Measurements from ENCODE around the gene CISD1. TPM values are rescaled to one million over a fixed set of nuclear protein-coding genes. Genes with fewer than 3 reads are reported as not detected.

The CISD1 gene
- total and polyA plus RNA-seq, 9 of the 15 experiments (the other 6 are each of a cell fraction or from before 2014, with no cell fraction given): 35.8 to 342 (median 118) TPM

DNA sequence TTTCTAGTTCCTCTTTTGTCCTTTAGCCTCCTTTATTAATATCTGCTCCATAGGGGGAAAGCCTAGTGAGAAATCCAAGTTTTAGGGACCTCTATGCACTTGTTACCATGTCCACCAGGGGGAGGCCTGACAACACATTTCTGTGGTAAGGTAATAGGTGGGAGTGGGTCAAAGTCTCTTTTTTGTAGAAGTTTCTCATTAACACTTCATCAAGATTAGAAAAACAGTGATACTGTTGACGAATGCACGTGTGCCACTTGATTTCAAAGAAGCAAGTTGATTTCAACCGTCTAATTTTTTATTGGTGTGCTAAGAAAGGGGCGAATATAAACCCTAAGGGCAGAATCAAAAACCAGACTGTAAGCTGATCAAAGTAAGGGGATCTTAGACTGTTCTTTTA, 30.6 kb downstream of the CISD1 start (continued):
- TF ChIP-seq, protein P1, sequence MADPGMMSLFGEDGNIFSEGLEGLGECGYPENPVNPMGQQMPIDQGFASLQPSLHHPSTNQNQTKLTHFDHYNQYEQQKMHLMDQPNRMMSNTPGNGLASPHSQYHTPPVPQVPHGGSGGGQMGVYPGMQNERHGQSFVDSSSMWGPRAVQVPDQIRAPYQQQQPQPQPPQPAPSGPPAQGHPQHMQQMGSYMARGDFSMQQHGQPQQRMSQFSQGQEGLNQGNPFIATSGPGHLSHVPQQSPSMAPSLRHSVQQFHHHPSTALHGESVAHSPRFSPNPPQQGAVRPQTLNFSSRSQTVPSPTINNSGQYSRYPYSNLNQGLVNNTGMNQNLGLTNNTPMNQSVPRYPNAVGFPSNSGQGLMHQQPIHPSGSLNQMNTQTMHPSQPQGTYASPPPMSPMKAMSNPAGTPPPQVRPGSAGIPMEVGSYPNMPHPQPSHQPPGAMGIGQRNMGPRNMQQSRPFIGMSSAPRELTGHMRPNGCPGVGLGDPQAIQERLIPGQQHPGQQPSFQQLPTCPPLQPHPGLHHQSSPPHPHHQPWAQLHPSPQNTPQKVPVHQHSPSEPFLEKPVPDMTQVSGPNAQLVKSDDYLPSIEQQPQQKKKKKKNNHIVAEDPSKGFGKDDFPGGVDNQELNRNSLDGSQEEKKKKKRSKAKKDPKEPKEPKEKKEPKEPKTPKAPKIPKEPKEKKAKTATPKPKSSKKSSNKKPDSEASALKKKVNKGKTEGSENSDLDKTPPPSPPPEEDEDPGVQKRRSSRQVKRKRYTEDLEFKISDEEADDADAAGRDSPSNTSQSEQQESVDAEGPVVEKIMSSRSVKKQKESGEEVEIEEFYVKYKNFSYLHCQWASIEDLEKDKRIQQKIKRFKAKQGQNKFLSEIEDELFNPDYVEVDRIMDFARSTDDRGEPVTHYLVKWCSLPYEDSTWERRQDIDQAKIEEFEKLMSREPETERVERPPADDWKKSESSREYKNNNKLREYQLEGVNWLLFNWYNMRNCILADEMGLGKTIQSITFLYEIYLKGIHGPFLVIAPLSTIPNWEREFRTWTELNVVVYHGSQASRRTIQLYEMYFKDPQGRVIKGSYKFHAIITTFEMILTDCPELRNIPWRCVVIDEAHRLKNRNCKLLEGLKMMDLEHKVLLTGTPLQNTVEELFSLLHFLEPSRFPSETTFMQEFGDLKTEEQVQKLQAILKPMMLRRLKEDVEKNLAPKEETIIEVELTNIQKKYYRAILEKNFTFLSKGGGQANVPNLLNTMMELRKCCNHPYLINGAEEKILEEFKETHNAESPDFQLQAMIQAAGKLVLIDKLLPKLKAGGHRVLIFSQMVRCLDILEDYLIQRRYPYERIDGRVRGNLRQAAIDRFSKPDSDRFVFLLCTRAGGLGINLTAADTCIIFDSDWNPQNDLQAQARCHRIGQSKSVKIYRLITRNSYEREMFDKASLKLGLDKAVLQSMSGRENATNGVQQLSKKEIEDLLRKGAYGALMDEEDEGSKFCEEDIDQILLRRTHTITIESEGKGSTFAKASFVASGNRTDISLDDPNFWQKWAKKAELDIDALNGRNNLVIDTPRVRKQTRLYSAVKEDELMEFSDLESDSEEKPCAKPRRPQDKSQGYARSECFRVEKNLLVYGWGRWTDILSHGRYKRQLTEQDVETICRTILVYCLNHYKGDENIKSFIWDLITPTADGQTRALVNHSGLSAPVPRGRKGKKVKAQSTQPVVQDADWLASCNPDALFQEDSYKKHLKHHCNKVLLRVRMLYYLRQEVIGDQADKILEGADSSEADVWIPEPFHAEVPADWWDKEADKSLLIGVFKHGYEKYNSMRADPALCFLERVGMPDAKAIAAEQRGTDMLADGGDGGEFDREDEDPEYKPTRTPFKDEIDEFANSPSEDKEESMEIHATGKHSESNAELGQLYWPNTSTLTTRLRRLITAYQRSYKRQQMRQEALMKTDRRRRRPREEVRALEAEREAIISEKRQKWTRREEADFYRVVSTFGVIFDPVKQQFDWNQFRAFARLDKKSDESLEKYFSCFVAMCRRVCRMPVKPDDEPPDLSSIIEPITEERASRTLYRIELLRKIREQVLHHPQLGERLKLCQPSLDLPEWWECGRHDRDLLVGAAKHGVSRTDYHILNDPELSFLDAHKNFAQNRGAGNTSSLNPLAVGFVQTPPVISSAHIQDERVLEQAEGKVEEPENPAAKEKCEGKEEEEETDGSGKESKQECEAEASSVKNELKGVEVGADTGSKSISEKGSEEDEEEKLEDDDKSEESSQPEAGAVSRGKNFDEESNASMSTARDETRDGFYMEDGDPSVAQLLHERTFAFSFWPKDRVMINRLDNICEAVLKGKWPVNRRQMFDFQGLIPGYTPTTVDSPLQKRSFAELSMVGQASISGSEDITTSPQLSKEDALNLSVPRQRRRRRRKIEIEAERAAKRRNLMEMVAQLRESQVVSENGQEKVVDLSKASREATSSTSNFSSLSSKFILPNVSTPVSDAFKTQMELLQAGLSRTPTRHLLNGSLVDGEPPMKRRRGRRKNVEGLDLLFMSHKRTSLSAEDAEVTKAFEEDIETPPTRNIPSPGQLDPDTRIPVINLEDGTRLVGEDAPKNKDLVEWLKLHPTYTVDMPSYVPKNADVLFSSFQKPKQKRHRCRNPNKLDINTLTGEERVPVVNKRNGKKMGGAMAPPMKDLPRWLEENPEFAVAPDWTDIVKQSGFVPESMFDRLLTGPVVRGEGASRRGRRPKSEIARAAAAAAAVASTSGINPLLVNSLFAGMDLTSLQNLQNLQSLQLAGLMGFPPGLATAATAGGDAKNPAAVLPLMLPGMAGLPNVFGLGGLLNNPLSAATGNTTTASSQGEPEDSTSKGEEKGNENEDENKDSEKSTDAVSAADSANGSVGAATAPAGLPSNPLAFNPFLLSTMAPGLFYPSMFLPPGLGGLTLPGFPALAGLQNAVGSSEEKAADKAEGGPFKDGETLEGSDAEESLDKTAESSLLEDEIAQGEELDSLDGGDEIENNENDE (IDR thresholded peaks at IDR 0.05; ENCODE audit: low read depth, low read length): no peak
- TF ChIP-seq FOXA3 (CRISPR knock-in tag; conservative IDR thresholded peaks at IDR 0.05 in 1 of 2, IDR thresholded peaks at IDR 0.05 in 1 of 2): no peak
- TF ChIP-seq, protein P2, sequence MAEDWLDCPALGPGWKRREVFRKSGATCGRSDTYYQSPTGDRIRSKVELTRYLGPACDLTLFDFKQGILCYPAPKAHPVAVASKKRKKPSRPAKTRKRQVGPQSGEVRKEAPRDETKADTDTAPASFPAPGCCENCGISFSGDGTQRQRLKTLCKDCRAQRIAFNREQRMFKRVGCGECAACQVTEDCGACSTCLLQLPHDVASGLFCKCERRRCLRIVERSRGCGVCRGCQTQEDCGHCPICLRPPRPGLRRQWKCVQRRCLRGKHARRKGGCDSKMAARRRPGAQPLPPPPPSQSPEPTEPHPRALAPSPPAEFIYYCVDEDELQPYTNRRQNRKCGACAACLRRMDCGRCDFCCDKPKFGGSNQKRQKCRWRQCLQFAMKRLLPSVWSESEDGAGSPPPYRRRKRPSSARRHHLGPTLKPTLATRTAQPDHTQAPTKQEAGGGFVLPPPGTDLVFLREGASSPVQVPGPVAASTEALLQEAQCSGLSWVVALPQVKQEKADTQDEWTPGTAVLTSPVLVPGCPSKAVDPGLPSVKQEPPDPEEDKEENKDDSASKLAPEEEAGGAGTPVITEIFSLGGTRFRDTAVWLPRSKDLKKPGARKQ (CRISPR knock-in tag; IDR thresholded peaks at IDR 0.05): no peak
- TF ChIP-seq PPARD (CRISPR knock-in tag; IDR thresholded peaks at IDR 0.05): no peak
- no peak for TF ChIP-seq MED1 (CRISPR knock-in tag; IDR thresholded peaks at IDR 0.05; ENCODE audit: borderline replicate concordance)
- TF ChIP-seq HEY1 (CRISPR knock-in tag; IDR thresholded peaks at IDR 0.05; ENCODE audit: borderline replicate concordance): no peak
- TF ChIP-seq, protein P3, sequence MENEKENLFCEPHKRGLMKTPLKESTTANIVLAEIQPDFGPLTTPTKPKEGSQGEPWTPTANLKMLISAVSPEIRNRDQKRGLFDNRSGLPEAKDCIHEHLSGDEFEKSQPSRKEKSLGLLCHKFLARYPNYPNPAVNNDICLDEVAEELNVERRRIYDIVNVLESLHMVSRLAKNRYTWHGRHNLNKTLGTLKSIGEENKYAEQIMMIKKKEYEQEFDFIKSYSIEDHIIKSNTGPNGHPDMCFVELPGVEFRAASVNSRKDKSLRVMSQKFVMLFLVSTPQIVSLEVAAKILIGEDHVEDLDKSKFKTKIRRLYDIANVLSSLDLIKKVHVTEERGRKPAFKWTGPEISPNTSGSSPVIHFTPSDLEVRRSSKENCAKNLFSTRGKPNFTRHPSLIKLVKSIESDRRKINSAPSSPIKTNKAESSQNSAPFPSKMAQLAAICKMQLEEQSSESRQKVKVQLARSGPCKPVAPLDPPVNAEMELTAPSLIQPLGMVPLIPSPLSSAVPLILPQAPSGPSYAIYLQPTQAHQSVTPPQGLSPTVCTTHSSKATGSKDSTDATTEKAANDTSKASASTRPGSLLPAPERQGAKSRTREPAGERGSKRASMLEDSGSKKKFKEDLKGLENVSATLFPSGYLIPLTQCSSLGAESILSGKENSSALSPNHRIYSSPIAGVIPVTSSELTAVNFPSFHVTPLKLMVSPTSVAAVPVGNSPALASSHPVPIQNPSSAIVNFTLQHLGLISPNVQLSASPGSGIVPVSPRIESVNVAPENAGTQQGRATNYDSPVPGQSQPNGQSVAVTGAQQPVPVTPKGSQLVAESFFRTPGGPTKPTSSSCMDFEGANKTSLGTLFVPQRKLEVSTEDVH (IDR thresholded peaks at IDR 0.05; ENCODE audit: low read depth, partially characterized antibody): no peak
- no peak for TF ChIP-seq SRSF7 (optimal IDR thresholded peaks at IDR 0.05; ENCODE audit: low read depth, low read length)
- TF ChIP-seq, protein P4, sequence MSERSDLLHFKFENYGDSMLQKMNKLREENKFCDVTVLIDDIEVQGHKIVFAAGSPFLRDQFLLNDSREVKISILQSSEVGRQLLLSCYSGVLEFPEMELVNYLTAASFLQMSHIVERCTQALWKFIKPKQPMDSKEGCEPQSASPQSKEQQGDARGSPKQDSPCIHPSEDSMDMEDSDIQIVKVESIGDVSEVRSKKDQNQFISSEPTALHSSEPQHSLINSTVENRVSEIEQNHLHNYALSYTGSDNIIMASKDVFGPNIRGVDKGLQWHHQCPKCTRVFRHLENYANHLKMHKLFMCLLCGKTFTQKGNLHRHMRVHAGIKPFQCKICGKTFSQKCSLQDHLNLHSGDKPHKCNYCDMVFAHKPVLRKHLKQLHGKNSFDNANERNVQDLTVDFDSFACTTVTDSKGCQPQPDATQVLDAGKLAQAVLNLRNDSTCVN (CRISPR knock-in tag; IDR thresholded peaks at IDR 0.05): no peak
